NB4 (cell line): ENCODE results near the gene TNNI3K.

ENCODE experiments used
- DNase-seq: peaks from one replicate; pipeline ENCODE4 v3.0.0; 2010; ENCODE audit warnings: low read depth
- H3K4me3 ChIP-seq: one replicate; pipeline ENCODE4 v1.5.1; 2011; ENCODE audit warnings: mild to moderate bottlenecking, low read depth, low read length, moderate library complexity
- CTCF ChIP-seq: IDR thresholded peaks from one replicate; pipeline ENCODE4 v1.5.1; 2012; ENCODE audit warnings: low read depth, low read length
- MAX ChIP-seq: IDR thresholded peaks from 2 replicates; pipeline ENCODE4 v1.6.1; 2011; ENCODE audit warnings: low read depth, low read length
- MYC ChIP-seq: IDR thresholded peaks from 2 replicates; pipeline ENCODE4 v1.6.1; 2011; ENCODE audit warnings: low read depth, low read length
- POLR2A ChIP-seq: IDR thresholded peaks from 2 replicates; pipeline ENCODE4 v1.6.1; 2011; ENCODE audit warnings: mild to moderate bottlenecking; ENCODE audit not compliant: insufficient read length; ENCODE audit errors: extremely low read depth

The TNNI3K gene

GRCh38 chr1:74396933-74397332 lies 161.7 kb downstream of the TNNI3K start:
- no peak for TF ChIP-seq MAX
- no peak for TF ChIP-seq MYC
- no peak for TF ChIP-seq POLR2A
- no peak for TF ChIP-seq CTCF
- peak; percentile 49 for DNase-seq

GRCh38 chr1:74399249-74399648 lies 164.1 kb downstream of the TNNI3K start:
- no peak for DNase-seq
- no peak overlapping the region for H3K4me3 ChIP-seq
- TF ChIP-seq CTCF (no peak), POLR2A (no peak), MAX (no peak), MYC (no peak)

More at GRCh38 chr1:74396933-74397332, 161.7 kb downstream of the TNNI3K start:
- no peak overlapping the region for H3K4me3 ChIP-seq

- no peak overlapping the region for H3K4me3 ChIP-seq
- no peak for TF ChIP-seq MYC
- no peak for TF ChIP-seq CTCF
- TF ChIP-seq POLR2A = no peak
- TF ChIP-seq MAX = no peak
- no peak for DNase-seq
Observed at GRCh38 chr1:74402873-74403272, 167.7 kb downstream of the TNNI3K start.

- H3K4me3 ChIP-seq = no peak overlapping the region
- no peak for TF ChIP-seq CTCF
- TF ChIP-seq MAX = no peak
- no peak for TF ChIP-seq MYC
- TF ChIP-seq POLR2A = no peak
- DNase-seq = no peak
Observed at GRCh38 chr1:74403606-74404005, 168.4 kb downstream of the TNNI3K start.

GRCh38 chr1:74406759-74407158 lies 171.6 kb downstream of the TNNI3K start:
- H3K4me3 ChIP-seq = no peak overlapping the region
- DNase-seq = no peak
- no peak for TF ChIP-seq CTCF
- no peak for TF ChIP-seq MYC
- no peak for TF ChIP-seq MAX

GRCh38 chr1:74407902-74408301 lies 172.7 kb downstream of the TNNI3K start:
- DNase-seq = no peak
- TF ChIP-seq POLR2A = no peak
- no peak for TF ChIP-seq MAX
- TF ChIP-seq MYC = no peak
- TF ChIP-seq CTCF = no peak

More at GRCh38 chr1:74407902-74408301, 172.7 kb downstream of the TNNI3K start:
- H3K4me3 ChIP-seq = no peak overlapping the region
